Epithelial cell of proximal tubule (primary cell): Measurements from ENCODE around the gene AQP6. TPM values are rescaled to one million over a fixed set of nuclear protein-coding genes. Genes with fewer than 3 reads are reported as not detected.

Source experiments
- DNase-seq: peaks from one replicate; pipeline ENCODE4 v3.0.0-alpha.2; 2011; ENCODE audit warnings: low read depth
- H3K4me3 ChIP-seq: 2 replicates; pipeline ENCODE4 v1.5.1; 2011; ENCODE audit warnings: low read depth, mild to moderate bottlenecking, low read length
- total RNA-seq: library from RNA; depleted of rRNA; stranded (reverse); fragments of >200 nt; gene quantifications from 2 replicates; pipeline ENCODE4 v1.2.3, GENCODE V29; 2015
- TF ChIP-seq, protein P1 (sequence below): conservative IDR thresholded peaks from 2 replicates; pipeline ENCODE4 v1.5.1; 2012; ENCODE audit warnings: low read depth, mild to moderate bottlenecking, low read length

The AQP6 gene
- total RNA-seq, 1 donor from 2014 or later: not detected

DNA sequence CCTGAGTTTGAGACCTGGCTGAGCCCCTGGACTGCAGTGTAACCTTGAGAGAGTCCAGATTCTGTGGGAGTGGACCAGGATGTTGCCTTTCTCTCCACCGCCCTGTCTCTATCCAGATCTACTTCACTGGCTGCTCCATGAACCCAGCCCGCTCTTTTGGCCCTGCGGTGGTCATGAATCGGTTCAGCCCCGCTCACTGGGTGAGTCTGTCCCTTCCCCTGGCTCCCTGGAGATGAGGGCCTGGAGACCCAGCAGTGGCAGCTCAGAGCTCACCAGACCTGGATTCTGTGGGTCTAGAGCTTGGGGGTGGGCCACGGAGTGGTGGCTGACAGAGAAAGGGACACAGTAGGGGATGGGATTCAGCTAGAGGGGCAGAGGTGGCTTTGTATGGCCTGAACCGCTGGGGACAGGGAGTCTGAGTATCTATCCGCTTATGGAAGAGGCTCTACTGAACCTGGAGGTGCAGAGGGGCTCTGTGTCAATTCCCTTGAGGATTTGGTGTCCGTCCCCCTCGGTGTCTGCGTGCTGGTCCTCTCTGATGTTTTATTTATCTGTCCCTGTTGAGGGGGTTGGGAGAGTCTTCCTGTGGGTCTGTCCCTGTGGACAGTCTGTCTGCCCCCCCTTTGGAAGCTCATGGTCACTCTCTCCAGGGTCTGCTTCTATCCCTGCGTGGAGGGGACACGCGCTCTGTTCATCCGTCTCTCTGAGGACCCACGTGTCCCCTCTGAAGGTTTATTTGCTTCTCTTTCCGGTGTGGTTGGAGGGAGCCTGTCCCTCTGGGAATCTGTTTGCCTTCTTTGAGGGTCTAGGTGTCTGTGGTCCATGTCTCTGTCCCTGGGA lies 8.6 kb upstream of the AQP6 start:
- TF ChIP-seq, protein P1, sequence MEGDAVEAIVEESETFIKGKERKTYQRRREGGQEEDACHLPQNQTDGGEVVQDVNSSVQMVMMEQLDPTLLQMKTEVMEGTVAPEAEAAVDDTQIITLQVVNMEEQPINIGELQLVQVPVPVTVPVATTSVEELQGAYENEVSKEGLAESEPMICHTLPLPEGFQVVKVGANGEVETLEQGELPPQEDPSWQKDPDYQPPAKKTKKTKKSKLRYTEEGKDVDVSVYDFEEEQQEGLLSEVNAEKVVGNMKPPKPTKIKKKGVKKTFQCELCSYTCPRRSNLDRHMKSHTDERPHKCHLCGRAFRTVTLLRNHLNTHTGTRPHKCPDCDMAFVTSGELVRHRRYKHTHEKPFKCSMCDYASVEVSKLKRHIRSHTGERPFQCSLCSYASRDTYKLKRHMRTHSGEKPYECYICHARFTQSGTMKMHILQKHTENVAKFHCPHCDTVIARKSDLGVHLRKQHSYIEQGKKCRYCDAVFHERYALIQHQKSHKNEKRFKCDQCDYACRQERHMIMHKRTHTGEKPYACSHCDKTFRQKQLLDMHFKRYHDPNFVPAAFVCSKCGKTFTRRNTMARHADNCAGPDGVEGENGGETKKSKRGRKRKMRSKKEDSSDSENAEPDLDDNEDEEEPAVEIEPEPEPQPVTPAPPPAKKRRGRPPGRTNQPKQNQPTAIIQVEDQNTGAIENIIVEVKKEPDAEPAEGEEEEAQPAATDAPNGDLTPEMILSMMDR: no peak
- DNase-seq: no peak
- no peak overlapping the region for H3K4me3 ChIP-seq

DNA sequence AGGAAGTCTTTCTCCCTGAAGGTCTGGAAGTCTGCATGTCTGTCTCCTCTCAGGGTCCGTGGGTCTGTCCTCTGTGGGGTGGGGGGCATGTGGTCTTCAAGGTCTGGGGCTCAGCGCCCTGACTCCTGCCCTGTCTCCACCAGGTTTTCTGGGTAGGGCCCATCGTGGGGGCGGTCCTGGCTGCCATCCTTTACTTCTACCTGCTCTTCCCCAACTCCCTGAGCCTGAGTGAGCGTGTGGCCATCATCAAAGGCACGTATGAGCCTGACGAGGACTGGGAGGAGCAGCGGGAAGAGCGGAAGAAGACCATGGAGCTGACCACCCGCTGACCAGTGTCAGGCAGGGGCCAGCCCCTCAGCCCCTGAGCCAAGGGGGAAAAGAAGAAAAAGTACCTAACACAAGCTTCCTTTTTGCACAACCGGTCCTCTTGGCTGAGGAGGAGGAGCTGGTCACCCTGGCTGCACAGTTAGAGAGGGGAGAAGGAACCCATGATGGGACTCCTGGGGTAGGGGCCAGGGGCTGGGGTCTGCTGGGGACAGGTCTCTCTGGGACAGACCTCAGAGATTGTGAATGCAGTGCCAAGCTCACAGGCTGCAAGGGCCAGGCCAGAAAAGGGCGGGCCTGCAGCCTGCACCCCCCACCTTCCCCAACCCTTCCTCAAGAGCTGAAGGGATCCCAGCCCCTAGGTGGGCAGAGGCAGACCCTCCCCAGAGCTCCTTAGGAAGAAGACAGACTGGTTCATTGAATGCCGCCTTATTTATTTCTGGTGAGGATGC lies 7.7 kb upstream of the AQP6 start:
- TF ChIP-seq, protein P1: no peak
- no peak for DNase-seq
- no peak overlapping the region for H3K4me3 ChIP-seq

DNA sequence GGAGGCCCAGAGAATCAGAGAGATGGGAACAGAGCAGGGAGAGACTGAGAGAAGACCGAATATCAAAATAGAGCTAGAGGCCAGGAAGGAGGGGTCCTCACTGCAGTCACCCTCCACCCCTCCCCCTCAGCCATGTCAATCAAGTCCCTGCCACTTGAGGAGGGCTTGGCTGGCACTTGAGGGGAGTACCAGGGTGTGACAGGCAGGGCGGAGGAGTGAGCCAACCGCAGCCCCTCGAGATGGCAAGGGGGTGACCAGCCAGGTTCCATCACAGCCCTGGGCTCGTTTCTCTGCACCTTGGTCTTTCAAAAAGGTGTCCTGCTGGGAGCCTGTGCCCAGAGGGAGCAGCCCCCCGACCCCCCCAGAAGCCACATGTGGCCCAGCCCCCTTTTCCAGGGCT lies 6.9 kb upstream of the AQP6 start:
- H3K4me3 ChIP-seq: no peak overlapping the region
- TF ChIP-seq, protein P1: no peak
- DNase-seq: no peak

DNA sequence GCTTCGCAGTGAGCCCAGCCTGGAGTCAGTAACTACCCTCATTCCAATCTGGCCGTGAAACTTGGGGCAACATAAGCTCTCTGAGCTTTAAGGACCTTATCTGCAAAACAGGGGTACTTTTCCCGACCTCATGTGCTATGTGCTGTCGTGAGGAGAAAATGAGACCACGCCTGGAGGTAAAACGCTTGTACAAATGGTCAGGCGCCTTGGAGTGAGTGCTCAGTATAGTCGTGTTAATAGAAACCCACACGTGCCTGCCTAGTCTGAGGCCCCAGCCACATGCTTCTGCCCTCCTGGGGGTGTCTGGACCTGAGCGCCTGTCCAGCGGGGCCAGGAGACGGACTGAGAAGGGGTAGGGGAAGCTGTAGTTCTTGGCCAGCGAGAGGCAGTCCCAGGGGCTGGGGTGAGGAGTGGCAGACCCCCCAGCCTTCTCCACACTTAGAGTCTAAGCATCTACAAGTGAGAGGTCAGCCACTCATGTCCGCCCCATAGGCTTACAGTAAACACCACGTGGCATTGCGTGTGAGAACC lies 6.2 kb upstream of the AQP6 start:
- H3K4me3 ChIP-seq: no peak overlapping the region
- DNase-seq: no peak
- TF ChIP-seq, protein P1: no peak

DNA sequence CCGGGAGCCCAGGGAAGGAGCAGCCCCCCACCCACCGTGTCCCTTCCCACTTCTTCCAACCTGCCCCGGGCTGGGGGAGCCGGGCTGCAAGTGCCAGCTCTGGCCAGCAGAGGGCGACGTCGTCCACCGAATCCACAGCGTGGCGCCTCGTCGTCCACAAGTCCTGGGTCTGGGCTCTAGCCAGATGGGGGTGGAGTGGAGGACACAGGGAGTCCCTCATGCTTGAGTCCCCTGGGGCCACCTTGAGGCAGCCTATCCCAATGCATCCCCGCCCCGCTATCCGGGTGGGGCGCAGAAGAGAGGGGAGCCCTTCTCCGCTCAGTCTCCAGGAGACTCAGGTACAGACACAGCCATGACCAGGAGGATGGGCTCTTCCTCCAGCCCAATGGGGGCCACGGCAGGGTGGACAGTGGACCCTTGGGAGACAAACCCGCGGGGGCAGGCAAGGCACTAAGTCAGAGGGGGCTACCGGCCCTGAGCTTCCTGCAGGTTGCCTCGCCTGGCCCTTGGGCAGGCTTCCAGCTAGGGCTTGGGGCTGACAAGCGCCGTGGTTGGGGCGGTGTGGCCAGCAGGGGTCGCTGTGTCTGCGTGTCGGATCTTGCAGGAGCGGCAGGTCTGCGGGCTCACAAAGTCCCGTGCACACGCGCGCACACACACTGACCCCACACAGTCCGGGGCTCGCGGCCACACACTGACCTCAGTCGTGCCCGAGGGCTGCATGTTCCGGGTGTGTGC lies 5.5 kb upstream of the AQP6 start:
- TF ChIP-seq, protein P1: peak; percentile 78
- DNase-seq: no peak

DNA sequence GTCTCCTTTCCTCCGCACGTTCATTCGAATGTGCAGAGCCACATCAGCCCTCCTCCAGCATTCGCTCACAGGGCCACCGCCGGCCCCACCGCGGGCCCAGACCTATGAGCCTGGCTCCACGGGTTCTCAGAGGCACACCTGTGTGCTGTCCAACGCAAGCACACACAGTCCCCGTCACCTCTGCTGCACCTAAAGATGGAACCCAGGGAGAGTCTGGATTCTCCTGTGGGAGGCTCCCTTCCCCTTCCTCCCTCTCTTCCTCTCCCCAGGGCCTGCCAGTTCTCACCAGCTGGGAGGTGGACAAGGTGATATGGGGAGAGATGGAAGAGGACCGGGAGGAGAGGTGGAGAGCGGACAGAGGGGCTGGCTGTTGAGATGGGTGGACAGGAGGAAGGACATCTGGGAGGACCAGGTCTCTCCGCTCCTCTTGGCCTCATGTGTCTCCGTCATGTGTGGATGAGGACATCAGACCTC lies 4.9 kb upstream of the AQP6 start:
- DNase-seq: no peak
- peak overlapping the region; percentile 52 for H3K4me3 ChIP-seq
- TF ChIP-seq, protein P1: no peak

More for the DNA sequence above, 5.5 kb upstream of the AQP6 start:
- peak overlapping the region; percentile 52 for H3K4me3 ChIP-seq
